ENCODE results near the gene CTNNA1.

- TF ChIP-seq, protein P1, sequence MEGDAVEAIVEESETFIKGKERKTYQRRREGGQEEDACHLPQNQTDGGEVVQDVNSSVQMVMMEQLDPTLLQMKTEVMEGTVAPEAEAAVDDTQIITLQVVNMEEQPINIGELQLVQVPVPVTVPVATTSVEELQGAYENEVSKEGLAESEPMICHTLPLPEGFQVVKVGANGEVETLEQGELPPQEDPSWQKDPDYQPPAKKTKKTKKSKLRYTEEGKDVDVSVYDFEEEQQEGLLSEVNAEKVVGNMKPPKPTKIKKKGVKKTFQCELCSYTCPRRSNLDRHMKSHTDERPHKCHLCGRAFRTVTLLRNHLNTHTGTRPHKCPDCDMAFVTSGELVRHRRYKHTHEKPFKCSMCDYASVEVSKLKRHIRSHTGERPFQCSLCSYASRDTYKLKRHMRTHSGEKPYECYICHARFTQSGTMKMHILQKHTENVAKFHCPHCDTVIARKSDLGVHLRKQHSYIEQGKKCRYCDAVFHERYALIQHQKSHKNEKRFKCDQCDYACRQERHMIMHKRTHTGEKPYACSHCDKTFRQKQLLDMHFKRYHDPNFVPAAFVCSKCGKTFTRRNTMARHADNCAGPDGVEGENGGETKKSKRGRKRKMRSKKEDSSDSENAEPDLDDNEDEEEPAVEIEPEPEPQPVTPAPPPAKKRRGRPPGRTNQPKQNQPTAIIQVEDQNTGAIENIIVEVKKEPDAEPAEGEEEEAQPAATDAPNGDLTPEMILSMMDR (IDR thresholded peaks at IDR 0.05): no peak
- TF ChIP-seq POLR2A (IDR thresholded peaks at IDR 0.05): no peak
Measured at GRCh38 chr5:138926257-138926656, 173.0 kb downstream of the CTNNA1 start.

Measured in lower leg skin (tissue), 3 donors.